GM21447 (cell line): Measurements from ENCODE around the gene DOC2B.
"Not testable (repeated sequence)": the region's sequence is repeated elsewhere in the genome, so short reads cannot be mapped to it uniquely, and the experiment has no call there.

ENCODE experiments used
- ATAC-seq: cut with Tn5 transposase; IDR thresholded peaks from one replicate; pipeline ENCODE4 v1.9.1; 2021; ENCODE audit not compliant: unreplicated experiment

Gene DOC2B

GRCh38 chr17:181245-182049 is at the start of gene DOC2B:
Gene DOC2B (minus strand): TSS chr17:181650. CDS start chr17:181479, 171 bp downstream.
- no peak for ATAC-seq

- ATAC-seq: no peak
Observed at GRCh38 chr17:230395-230770, 48.9 kb upstream of the DOC2B start.

GRCh38 chr17:229709-230394 is 48.4 kb upstream of the DOC2B start:
- ATAC-seq: no peak

- ATAC-seq: no peak
Observed at GRCh38 chr17:228951-229708, 47.7 kb upstream of the DOC2B start.

- no peak for ATAC-seq
Observed at GRCh38 chr17:227946-228615, 46.6 kb upstream of the DOC2B start.

- no peak for ATAC-seq
Observed at GRCh38 chr17:227078-227945, 45.9 kb upstream of the DOC2B start.

- ATAC-seq: no peak
Observed at GRCh38 chr17:226108-227077, 44.9 kb upstream of the DOC2B start.

- ATAC-seq: no peak
Observed at GRCh38 chr17:225551-225950, 44.1 kb upstream of the DOC2B start.

- not testable (repeated sequence) for ATAC-seq
Observed at GRCh38 chr17:224576-224975, 43.1 kb upstream of the DOC2B start.

GRCh38 chr17:223723-224471 is 42.4 kb upstream of the DOC2B start:
- ATAC-seq: no peak

- no peak for ATAC-seq
Observed at GRCh38 chr17:222172-222571, 40.7 kb upstream of the DOC2B start.

GRCh38 chr17:219696-220095 is 38.2 kb upstream of the DOC2B start:
- no peak for ATAC-seq

- ATAC-seq: no peak
Observed at GRCh38 chr17:218432-219110, 37.1 kb upstream of the DOC2B start.

GRCh38 chr17:216625-217024 is 35.2 kb upstream of the DOC2B start:
- ATAC-seq: no peak

- ATAC-seq: not testable (repeated sequence)
Observed at GRCh38 chr17:215563-216478, 34.4 kb upstream of the DOC2B start.

- no peak for ATAC-seq
Observed at GRCh38 chr17:214881-215331, 33.5 kb upstream of the DOC2B start.
